ENCODE data around the gene ESRRG. TPM values are rescaled to one million over a fixed set of nuclear protein-coding genes. Genes with fewer than 3 reads are reported as not detected.

Gene ESRRG
- total RNA-seq, 1 donor from 2014 or later: not detected

GRCh38 chr1:216475659-216476276, 247.5 kb downstream of the ESRRG start:
- DNase-seq (ENCODE audit: low read depth): no peak
- Histone ChIP-seq H3K4me3 (ENCODE audit: low read depth, low read length) (no peak overlapping the region), H3K27me3 (ENCODE audit: control insufficient read depth, insufficient read depth, low read length) (no peaks in the 10 kb centered on the region), H3K36me3 (ENCODE audit: control insufficient read depth, insufficient read depth, low read length) (no peaks in the 10 kb centered on the region)
- no peak for TF ChIP-seq CTCF (IDR thresholded peaks at IDR 0.05; ENCODE audit: insufficient read depth, low read length, severe bottlenecking)
- no peak for FAIRE-seq

GRCh38 chr1:216466162-216466801, 256.9 kb downstream of the ESRRG start:
- FAIRE-seq (no peak), DNase-seq (ENCODE audit: low read depth) (no peak)
- H3K4me3 ChIP-seq (ENCODE audit: low read depth, low read length): no peak overlapping the region
- no peak for TF ChIP-seq CTCF (IDR thresholded peaks at IDR 0.05; ENCODE audit: insufficient read depth, low read length, severe bottlenecking)
- no peaks in the 10 kb centered on the region for H3K36me3 ChIP-seq (ENCODE audit: control insufficient read depth, insufficient read depth, low read length)
- H3K27me3 ChIP-seq (ENCODE audit: control insufficient read depth, insufficient read depth, low read length): no peaks in the 10 kb centered on the region

- TF ChIP-seq CTCF (IDR thresholded peaks at IDR 0.05; ENCODE audit: insufficient read depth, low read length, severe bottlenecking): no peak
- no peaks in the 10 kb centered on the region for H3K36me3 ChIP-seq (ENCODE audit: control insufficient read depth, insufficient read depth, low read length)
- no peak overlapping the region for H3K4me3 ChIP-seq (ENCODE audit: low read depth, low read length)
- FAIRE-seq (no peak), DNase-seq (ENCODE audit: low read depth) (peak; percentile 93)
- H3K27me3 ChIP-seq (ENCODE audit: control insufficient read depth, insufficient read depth, low read length): no peaks in the 10 kb centered on the region
Measured at GRCh38 chr1:216464489-216464888, 258.7 kb downstream of the ESRRG start.

- FAIRE-seq (no peak), DNase-seq (ENCODE audit: low read depth) (peak; percentile 40)
- H3K36me3 ChIP-seq (ENCODE audit: control insufficient read depth, insufficient read depth, low read length): no peaks in the 10 kb centered on the region
Measured at GRCh38 chr1:216462066-216462775, 261.0 kb downstream of the ESRRG start.

GRCh38 chr1:216461466-216461865, 261.8 kb downstream of the ESRRG start:
- no peak for TF ChIP-seq CTCF (IDR thresholded peaks at IDR 0.05; ENCODE audit: insufficient read depth, low read length, severe bottlenecking)
- H3K36me3 ChIP-seq (ENCODE audit: control insufficient read depth, insufficient read depth, low read length): no peaks in the 10 kb centered on the region
- no peaks in the 10 kb centered on the region for H3K27me3 ChIP-seq (ENCODE audit: control insufficient read depth, insufficient read depth, low read length)
- H3K4me3 ChIP-seq (ENCODE audit: low read depth, low read length): no peak overlapping the region
- FAIRE-seq (no peak), DNase-seq (ENCODE audit: low read depth) (no peak)

More at GRCh38 chr1:216462066-216462775, 261.0 kb downstream of the ESRRG start:
- Histone ChIP-seq H3K4me3 (ENCODE audit: low read depth, low read length) (no peak overlapping the region), H3K27me3 (ENCODE audit: control insufficient read depth, insufficient read depth, low read length) (no peaks in the 10 kb centered on the region)
- no peak for TF ChIP-seq CTCF (IDR thresholded peaks at IDR 0.05; ENCODE audit: insufficient read depth, low read length, severe bottlenecking)
